DND-41 (cell line): Measurements from ENCODE around the gene KLK3.

Source experiments
- ATAC-seq: fragments of 200-7000 bp; cut with Tn5 transposase; 3 replicates; pipeline ENCODE4 v1.9.1; 2021; ENCODE audit warnings: low read depth; ENCODE audit not compliant: insufficient read depth
- DNase-seq: peaks from one replicate; pipeline ENCODE4 v3.0.0-alpha.2; 2020
- H2AFZ ChIP-seq: 2 replicates; pipeline ENCODE4 v1.6.0; 2012; ENCODE audit warnings: low read depth, low read length
- H3K27ac ChIP-seq: 2 replicates; pipeline ENCODE4 v1.5.1; 2012; ENCODE audit warnings: low read length, inconsistent platforms
- H3K27me3 ChIP-seq: fragments of 200-600 bp; sonication (generic); 2 replicates; pipeline ENCODE4 v1.6.0; 2012; ENCODE audit warnings: low read length, mild to moderate bottlenecking, inconsistent platforms; ENCODE audit not compliant: insufficient read depth, poor library complexity
- H3K36me3 ChIP-seq: 2 replicates; pipeline ENCODE4 v1.5.1; 2012; ENCODE audit warnings: low read length, inconsistent platforms; ENCODE audit not compliant: insufficient read depth
- H3K4me1 ChIP-seq: 2 replicates; pipeline ENCODE4 v1.5.1; 2012; ENCODE audit warnings: mild to moderate bottlenecking, low read length; ENCODE audit not compliant: insufficient read depth
- H3K4me2 ChIP-seq: 2 replicates; pipeline ENCODE4 v1.6.0; 2012; ENCODE audit warnings: mild to moderate bottlenecking, moderate library complexity, low read length, inconsistent platforms; ENCODE audit not compliant: insufficient read depth
- H3K4me3 ChIP-seq, 2 experiments: fragments of 200-600 bp in 1 of 2; shearing (Covaris generic) in 1 of 2; 2 replicates each; pipeline ENCODE4 v1.5.1; 2012 to 2016; ENCODE audit warnings: inconsistent platforms in 2 of 2, low read length in 2 of 2, mild to moderate bottlenecking in 2 of 2, low read depth in 1 of 2, moderate library complexity in 1 of 2
- H3K79me2 ChIP-seq: 2 replicates; pipeline ENCODE4 v1.6.0; 2012; ENCODE audit warnings: low read length, inconsistent platforms; ENCODE audit not compliant: insufficient read depth
- H3K9ac ChIP-seq: 2 replicates; pipeline ENCODE4 v1.6.0; 2012; ENCODE audit warnings: low read depth, mild to moderate bottlenecking, inconsistent platforms, low read length, moderate library complexity
- H3K9me3 ChIP-seq: 2 replicates; pipeline ENCODE4 v1.5.1; 2012; ENCODE audit warnings: low read length, moderate library complexity, mild to moderate bottlenecking, inconsistent platforms; ENCODE audit not compliant: insufficient read depth, severe bottlenecking
- H4K20me1 ChIP-seq: 2 replicates; pipeline ENCODE4 v1.6.0; 2012; ENCODE audit warnings: low read length; ENCODE audit not compliant: insufficient read depth
- CTCF ChIP-seq: IDR thresholded peaks from 2 replicates; pipeline ENCODE4 v1.5.1; 2012; ENCODE audit warnings: borderline replicate concordance, low read length, moderate library complexity, mild to moderate bottlenecking; ENCODE audit not compliant: poor library complexity, severe bottlenecking; ENCODE audit errors: extremely low read depth
- EZH2 ChIP-seq: IDR thresholded peaks from 3 replicates; pipeline ENCODE4 v1.6.1; 2012; ENCODE audit warnings: borderline replicate concordance, low read depth, mild to moderate bottlenecking, moderate library complexity, low read length, inconsistent platforms; ENCODE audit not compliant: severe bottlenecking

Gene KLK3

DNA sequence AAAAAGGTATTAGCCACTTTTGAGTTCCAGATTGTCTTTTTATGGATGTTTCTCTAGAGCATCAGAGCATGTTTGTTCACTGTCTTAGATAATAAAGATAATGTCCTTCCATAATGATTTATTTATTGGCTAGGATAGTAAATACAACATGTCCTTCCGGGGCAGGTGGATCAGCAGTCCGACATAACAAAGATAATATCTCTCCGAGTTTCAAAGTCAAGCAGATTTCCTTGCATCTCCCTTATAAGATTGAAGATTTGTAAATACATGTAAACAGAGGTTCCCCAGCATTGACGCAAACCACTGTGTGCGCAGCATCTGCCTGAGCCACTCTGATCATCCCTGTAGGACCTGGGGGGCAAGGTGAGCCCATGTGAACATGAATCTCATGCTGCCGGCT, 12.6 kb upstream of the KLK3 start:
- Histone ChIP-seq H4K20me1 (no peaks in the 10 kb centered on the region), H3K27ac (no peak overlapping the region), H2AFZ (no peak overlapping the region), H3K27me3 (no peaks in the 10 kb centered on the region), H3K36me3 (no peaks in the 10 kb centered on the region), H3K4me1 (no peaks in the 10 kb centered on the region), H3K9ac (no peak overlapping the region), H3K4me3 (no peak overlapping the region), H3K79me2 (no peaks in the 10 kb centered on the region), H3K9me3 (no peaks in the 10 kb centered on the region), H3K4me2 (no peak overlapping the region)
- ATAC-seq = no peak
- DNase-seq = no peak
- no peak for TF ChIP-seq EZH2
- TF ChIP-seq CTCF = no peak

- TF ChIP-seq EZH2 (no peak), CTCF (no peak)
- H3K4me2 ChIP-seq = no peak overlapping the region
- H3K36me3 ChIP-seq = no peaks in the 10 kb centered on the region
- H3K4me3 ChIP-seq = no peak overlapping the region
- no peaks in the 10 kb centered on the region for H4K20me1 ChIP-seq
- ATAC-seq = no peak
- H3K9me3 ChIP-seq = no peaks in the 10 kb centered on the region
- H2AFZ ChIP-seq = no peak overlapping the region
- H3K27me3 ChIP-seq = peaks cover under 1% of the 10 kb centered on the region
- no peak overlapping the region for H3K9ac ChIP-seq
- no peak for DNase-seq
- H3K4me1 ChIP-seq = no peaks in the 10 kb centered on the region
- no peak overlapping the region for H3K27ac ChIP-seq
- H3K79me2 ChIP-seq = no peaks in the 10 kb centered on the region
Observed at GRCh38 chr19:50843205-50843604, 11.5 kb upstream of the KLK3 start.

GRCh38 chr19:50843701-50844221, 11.0 kb upstream of the KLK3 start:
- Histone ChIP-seq H3K9me3 (no peaks in the 10 kb centered on the region), H3K9ac (no peak overlapping the region), H3K4me3 (no peak overlapping the region), H3K79me2 (no peaks in the 10 kb centered on the region), H4K20me1 (no peaks in the 10 kb centered on the region), H3K4me1 (no peaks in the 10 kb centered on the region), H3K4me2 (no peak overlapping the region), H3K36me3 (no peaks in the 10 kb centered on the region), H3K27ac (no peak overlapping the region), H3K27me3 (peaks cover 4% of the 10 kb centered on the region), H2AFZ (no peak overlapping the region)
- DNase-seq = no peak
- TF ChIP-seq EZH2 (no peak), CTCF (no peak)
- ATAC-seq = no peak
